ENCODE measurements around the gene TEX9. TPM values are rescaled to one million over a fixed set of nuclear protein-coding genes. Genes with fewer than 3 reads are reported as not detected.

The TEX9 gene
- total RNA-seq, 1 experiment from 2014 or later: 4.1 TPM

DNA sequence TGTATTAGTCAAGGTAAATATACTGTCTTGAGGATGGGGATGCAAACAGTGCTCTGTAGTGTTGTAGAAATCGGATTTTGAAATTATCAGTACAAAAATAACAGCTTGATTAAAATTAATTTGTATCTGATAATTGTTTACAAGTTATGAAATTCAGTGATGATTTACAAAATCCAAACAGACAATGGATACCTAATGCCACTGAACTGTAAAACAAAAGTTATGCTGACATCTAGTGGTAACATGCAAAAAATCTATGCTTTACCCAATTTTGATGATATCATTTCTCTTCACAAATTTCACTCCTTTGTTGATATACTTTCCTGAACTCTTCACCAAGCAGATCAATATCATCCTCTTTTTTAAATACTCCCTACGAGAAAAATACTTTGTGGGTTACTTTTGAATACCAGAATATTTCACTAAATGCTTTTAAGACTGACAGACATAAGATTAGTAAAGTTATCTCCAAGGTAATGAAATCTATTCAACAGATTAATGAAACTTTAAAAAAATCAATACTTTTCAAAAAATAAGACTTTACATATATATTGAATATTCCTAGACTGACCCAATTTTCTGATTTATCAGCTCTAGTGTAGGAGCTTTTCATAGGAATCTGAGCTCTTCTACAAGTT lies 63.7 kb downstream of the TEX9 start:
- ChIA-PET POLR2A (no interaction called here), CTCF (no interaction called here)
- in situ Hi-C loops (cut with HindIII; ENCODE audit: low pct_unique_long_range_greater_than_20kb, low sequenced_read_pairs) (no loop called here), intact Hi-C loops (cut with micrococcal nuclease; ENCODE audit: unreplicated experiment) (loop anchor here (1.0 kb wide), 1 partner anchor 180 kb away; no protein-coding TSS in a partner anchor)
- DNase-seq (ENCODE audit: low read depth, low spot score) (peak; percentile 20), ATAC-seq (peak; percentile 70; the same call in 1 of the 2 replicates)
- Histone ChIP-seq H3K27ac (ENCODE audit: low read length) (no peak overlapping the region), H3K4me1 (ENCODE audit: control insufficient read depth, insufficient read depth, low read length) (no peaks in the 10 kb centered on the region), H3K4me3 (ENCODE audit: low read depth in 2 of 2, low read length in 2 of 2) (no peak overlapping the region), H3K27me3 (ENCODE audit: control insufficient read depth, insufficient read depth, low read length) (no peaks in the 10 kb centered on the region), H3K36me3 (ENCODE audit: control insufficient read depth, insufficient read depth, low read length) (no peaks in the 10 kb centered on the region), H3K9me3 (ENCODE audit: control insufficient read depth, insufficient read depth, low read depth, low read length) (no peaks in the 10 kb centered on the region)
- TF ChIP-seq TCF7L2 (IDR thresholded peaks at IDR 0.05; ENCODE audit: low read depth, low read length): no peak
- TF ChIP-seq, protein P1, sequence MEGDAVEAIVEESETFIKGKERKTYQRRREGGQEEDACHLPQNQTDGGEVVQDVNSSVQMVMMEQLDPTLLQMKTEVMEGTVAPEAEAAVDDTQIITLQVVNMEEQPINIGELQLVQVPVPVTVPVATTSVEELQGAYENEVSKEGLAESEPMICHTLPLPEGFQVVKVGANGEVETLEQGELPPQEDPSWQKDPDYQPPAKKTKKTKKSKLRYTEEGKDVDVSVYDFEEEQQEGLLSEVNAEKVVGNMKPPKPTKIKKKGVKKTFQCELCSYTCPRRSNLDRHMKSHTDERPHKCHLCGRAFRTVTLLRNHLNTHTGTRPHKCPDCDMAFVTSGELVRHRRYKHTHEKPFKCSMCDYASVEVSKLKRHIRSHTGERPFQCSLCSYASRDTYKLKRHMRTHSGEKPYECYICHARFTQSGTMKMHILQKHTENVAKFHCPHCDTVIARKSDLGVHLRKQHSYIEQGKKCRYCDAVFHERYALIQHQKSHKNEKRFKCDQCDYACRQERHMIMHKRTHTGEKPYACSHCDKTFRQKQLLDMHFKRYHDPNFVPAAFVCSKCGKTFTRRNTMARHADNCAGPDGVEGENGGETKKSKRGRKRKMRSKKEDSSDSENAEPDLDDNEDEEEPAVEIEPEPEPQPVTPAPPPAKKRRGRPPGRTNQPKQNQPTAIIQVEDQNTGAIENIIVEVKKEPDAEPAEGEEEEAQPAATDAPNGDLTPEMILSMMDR (IDR thresholded peaks at IDR 0.05): peak; percentile 59; the same call in 1 of the 2 replicates
- BruUV-seq (replicated peaks): no TSS peak

DNA sequence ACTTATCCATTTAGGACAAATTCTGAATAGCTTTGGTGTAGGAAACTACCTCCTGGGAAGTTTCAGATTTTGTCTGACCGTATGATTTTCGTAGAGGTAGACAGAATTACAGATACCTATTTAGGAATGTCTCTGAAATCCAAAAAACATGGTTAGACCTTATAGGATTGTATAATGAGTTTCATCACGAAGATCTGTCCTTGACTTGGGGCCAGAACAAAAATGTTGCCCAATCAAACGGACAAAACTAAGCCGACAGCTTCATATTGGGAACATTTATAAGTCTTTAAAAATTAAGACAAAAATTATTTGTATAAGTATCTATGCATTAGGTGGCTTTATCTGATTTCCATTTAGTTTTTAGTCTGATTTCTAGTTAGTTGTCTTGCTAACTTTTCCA lies 67.1 kb downstream of the TEX9 start:
- BruUV-seq (replicated peaks): no TSS peak
- no peak overlapping the region for H3K27ac ChIP-seq (ENCODE audit: low read length)
- intact Hi-C loops (cut with micrococcal nuclease; ENCODE audit: unreplicated experiment) (no loop called here), in situ Hi-C loops (cut with HindIII; ENCODE audit: low pct_unique_long_range_greater_than_20kb, low sequenced_read_pairs) (no loop called here)
- no peaks in the 10 kb centered on the region for H3K4me1 ChIP-seq (ENCODE audit: control insufficient read depth, insufficient read depth, low read length)
- TF ChIP-seq, protein P2, sequence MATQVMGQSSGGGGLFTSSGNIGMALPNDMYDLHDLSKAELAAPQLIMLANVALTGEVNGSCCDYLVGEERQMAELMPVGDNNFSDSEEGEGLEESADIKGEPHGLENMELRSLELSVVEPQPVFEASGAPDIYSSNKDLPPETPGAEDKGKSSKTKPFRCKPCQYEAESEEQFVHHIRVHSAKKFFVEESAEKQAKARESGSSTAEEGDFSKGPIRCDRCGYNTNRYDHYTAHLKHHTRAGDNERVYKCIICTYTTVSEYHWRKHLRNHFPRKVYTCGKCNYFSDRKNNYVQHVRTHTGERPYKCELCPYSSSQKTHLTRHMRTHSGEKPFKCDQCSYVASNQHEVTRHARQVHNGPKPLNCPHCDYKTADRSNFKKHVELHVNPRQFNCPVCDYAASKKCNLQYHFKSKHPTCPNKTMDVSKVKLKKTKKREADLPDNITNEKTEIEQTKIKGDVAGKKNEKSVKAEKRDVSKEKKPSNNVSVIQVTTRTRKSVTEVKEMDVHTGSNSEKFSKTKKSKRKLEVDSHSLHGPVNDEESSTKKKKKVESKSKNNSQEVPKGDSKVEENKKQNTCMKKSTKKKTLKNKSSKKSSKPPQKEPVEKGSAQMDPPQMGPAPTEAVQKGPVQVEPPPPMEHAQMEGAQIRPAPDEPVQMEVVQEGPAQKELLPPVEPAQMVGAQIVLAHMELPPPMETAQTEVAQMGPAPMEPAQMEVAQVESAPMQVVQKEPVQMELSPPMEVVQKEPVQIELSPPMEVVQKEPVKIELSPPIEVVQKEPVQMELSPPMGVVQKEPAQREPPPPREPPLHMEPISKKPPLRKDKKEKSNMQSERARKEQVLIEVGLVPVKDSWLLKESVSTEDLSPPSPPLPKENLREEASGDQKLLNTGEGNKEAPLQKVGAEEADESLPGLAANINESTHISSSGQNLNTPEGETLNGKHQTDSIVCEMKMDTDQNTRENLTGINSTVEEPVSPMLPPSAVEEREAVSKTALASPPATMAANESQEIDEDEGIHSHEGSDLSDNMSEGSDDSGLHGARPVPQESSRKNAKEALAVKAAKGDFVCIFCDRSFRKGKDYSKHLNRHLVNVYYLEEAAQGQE (IDR thresholded peaks at IDR 0.05; ENCODE audit: insufficient read depth in 1 of 2, low read depth in 2 of 2, low read length in 1 of 2): no peak
- TF ChIP-seq, protein P1 (IDR thresholded peaks at IDR 0.05): no peak
- no peak for TF ChIP-seq POLR2AphosphoS5 (IDR thresholded peaks at IDR 0.05; ENCODE audit: low read depth, low read length)
- TF ChIP-seq SIN3A (IDR thresholded peaks at IDR 0.05; ENCODE audit: borderline replicate concordance, insufficient read depth, low read depth, low read length): no peak
- no peak for TF ChIP-seq TCF7L2 (IDR thresholded peaks at IDR 0.05; ENCODE audit: low read depth, low read length)
- POLR2A ChIA-PET: no interaction called here
- CTCF ChIA-PET: no interaction called here
- no peak for DNase-seq (ENCODE audit: low read depth, low spot score)
- no peaks in the 10 kb centered on the region for H3K27me3 ChIP-seq (ENCODE audit: control insufficient read depth, insufficient read depth, low read length)
- no peak for ATAC-seq
- H3K36me3 ChIP-seq (ENCODE audit: control insufficient read depth, insufficient read depth, low read length): no peaks in the 10 kb centered on the region
- no peak overlapping the region for H3K4me3 ChIP-seq (ENCODE audit: low read depth in 2 of 2, low read length in 2 of 2)
- H3K9me3 ChIP-seq (ENCODE audit: control insufficient read depth, insufficient read depth, low read depth, low read length): no peaks in the 10 kb centered on the region

Data from Panc1 (cell line).